Neural cell (in vitro differentiated cells): ENCODE data around the gene C1GALT1.

Source experiments
- EP300 ChIP-seq: fragments of 450-650 bp; conservative IDR thresholded peaks from 2 replicates; pipeline ENCODE4 v1.6.1; 2014; ENCODE audit warnings: antibody characterized with exemption, mild to moderate bottlenecking, moderate library complexity; ENCODE audit not compliant: poor library complexity, severe bottlenecking
- EZH2 ChIP-seq: fragments of 200-600, 300-800 bp; shearing (Covaris generic), sonication (generic); IDR thresholded peaks from 2 replicates; pipeline ENCODE4 v1.6.1; 2014; ENCODE audit warnings: antibody characterized with exemption, low read length, borderline replicate concordance, mild to moderate bottlenecking; ENCODE audit not compliant: insufficient read depth, poor library complexity, severe bottlenecking
- MXI1 ChIP-seq: fragments of 450-650 bp; conservative IDR thresholded peaks from 2 replicates; pipeline ENCODE4 v1.6.1; 2014; ENCODE audit warnings: antibody characterized with exemption, mild to moderate bottlenecking; ENCODE audit not compliant: poor library complexity, severe bottlenecking
- POLR2AphosphoS5 ChIP-seq: IDR thresholded peaks from 2 replicates; pipeline ENCODE4 v1.6.1; 2012
- RAD21 ChIP-seq: fragments of 450-650 bp; conservative IDR thresholded peaks from 2 replicates; pipeline ENCODE4 v1.6.1; 2014; ENCODE audit warnings: antibody characterized with exemption, mild to moderate bottlenecking, moderate library complexity
- REST ChIP-seq: IDR thresholded peaks from 2 replicates; pipeline ENCODE4 v1.6.1; 2012; ENCODE audit warnings: borderline replicate concordance
- SMC3 ChIP-seq: fragments of 450-650 bp; conservative IDR thresholded peaks from 2 replicates; pipeline ENCODE4 v1.6.1; 2014; ENCODE audit warnings: antibody characterized with exemption, mild to moderate bottlenecking, moderate library complexity; ENCODE audit not compliant: poor library complexity
- TAF1 ChIP-seq: IDR thresholded peaks from 2 replicates; pipeline ENCODE4 v1.6.1; 2012; ENCODE audit warnings: low read depth
- TF ChIP-seq, protein P1 (sequence below): fragments of 450-650 bp; IDR thresholded peaks from 2 replicates; pipeline ENCODE4 v1.5.1; 2014; ENCODE audit warnings: antibody characterized with exemption, mild to moderate bottlenecking, moderate library complexity; ENCODE audit not compliant: poor library complexity, severe bottlenecking

GRCh38 chr7:7237978-7238267 lies 55.6 kb downstream of the C1GALT1 start:
- TF ChIP-seq EP300 = no peak
- TF ChIP-seq, protein P1, sequence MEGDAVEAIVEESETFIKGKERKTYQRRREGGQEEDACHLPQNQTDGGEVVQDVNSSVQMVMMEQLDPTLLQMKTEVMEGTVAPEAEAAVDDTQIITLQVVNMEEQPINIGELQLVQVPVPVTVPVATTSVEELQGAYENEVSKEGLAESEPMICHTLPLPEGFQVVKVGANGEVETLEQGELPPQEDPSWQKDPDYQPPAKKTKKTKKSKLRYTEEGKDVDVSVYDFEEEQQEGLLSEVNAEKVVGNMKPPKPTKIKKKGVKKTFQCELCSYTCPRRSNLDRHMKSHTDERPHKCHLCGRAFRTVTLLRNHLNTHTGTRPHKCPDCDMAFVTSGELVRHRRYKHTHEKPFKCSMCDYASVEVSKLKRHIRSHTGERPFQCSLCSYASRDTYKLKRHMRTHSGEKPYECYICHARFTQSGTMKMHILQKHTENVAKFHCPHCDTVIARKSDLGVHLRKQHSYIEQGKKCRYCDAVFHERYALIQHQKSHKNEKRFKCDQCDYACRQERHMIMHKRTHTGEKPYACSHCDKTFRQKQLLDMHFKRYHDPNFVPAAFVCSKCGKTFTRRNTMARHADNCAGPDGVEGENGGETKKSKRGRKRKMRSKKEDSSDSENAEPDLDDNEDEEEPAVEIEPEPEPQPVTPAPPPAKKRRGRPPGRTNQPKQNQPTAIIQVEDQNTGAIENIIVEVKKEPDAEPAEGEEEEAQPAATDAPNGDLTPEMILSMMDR = no peak
- TF ChIP-seq EZH2 = no peak
- no peak for TF ChIP-seq TAF1
- no peak for TF ChIP-seq POLR2AphosphoS5
- no peak for TF ChIP-seq RAD21
- TF ChIP-seq REST = no peak
- no peak for TF ChIP-seq MXI1
- no peak for TF ChIP-seq SMC3
